ENCODE data around the gene MCC.

DNA sequence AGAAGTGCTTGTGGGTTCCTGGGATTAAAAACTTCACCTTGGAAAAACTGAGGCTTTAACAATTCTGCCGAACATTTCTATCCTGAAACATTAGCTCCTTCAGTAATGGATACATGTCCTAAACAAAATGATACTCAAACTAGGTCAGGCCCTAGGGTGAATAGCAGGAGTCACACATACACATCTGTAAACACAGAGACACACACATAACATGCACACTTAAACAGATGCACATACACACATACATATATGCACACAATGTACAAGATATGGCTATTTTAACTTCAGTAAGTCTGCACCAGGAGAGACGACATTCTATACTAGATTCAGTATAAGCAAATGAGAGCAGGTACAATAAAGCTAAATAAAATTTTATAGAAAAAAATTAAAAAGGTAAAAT, 387.3 kb downstream of the MCC start:
- TF ChIP-seq, protein P1, sequence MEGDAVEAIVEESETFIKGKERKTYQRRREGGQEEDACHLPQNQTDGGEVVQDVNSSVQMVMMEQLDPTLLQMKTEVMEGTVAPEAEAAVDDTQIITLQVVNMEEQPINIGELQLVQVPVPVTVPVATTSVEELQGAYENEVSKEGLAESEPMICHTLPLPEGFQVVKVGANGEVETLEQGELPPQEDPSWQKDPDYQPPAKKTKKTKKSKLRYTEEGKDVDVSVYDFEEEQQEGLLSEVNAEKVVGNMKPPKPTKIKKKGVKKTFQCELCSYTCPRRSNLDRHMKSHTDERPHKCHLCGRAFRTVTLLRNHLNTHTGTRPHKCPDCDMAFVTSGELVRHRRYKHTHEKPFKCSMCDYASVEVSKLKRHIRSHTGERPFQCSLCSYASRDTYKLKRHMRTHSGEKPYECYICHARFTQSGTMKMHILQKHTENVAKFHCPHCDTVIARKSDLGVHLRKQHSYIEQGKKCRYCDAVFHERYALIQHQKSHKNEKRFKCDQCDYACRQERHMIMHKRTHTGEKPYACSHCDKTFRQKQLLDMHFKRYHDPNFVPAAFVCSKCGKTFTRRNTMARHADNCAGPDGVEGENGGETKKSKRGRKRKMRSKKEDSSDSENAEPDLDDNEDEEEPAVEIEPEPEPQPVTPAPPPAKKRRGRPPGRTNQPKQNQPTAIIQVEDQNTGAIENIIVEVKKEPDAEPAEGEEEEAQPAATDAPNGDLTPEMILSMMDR (IDR thresholded peaks at IDR 0.05), result no peak
- TF ChIP-seq POLR2AphosphoS5 (IDR thresholded peaks at IDR 0.05; ENCODE audit: low read depth, low read length) (no peak), SIN3A (IDR thresholded peaks at IDR 0.05; ENCODE audit: borderline replicate concordance, insufficient read depth, low read depth, low read length) (no peak), TCF7L2 (IDR thresholded peaks at IDR 0.05; ENCODE audit: low read depth, low read length) (no peak)
- TF ChIP-seq, protein P2, sequence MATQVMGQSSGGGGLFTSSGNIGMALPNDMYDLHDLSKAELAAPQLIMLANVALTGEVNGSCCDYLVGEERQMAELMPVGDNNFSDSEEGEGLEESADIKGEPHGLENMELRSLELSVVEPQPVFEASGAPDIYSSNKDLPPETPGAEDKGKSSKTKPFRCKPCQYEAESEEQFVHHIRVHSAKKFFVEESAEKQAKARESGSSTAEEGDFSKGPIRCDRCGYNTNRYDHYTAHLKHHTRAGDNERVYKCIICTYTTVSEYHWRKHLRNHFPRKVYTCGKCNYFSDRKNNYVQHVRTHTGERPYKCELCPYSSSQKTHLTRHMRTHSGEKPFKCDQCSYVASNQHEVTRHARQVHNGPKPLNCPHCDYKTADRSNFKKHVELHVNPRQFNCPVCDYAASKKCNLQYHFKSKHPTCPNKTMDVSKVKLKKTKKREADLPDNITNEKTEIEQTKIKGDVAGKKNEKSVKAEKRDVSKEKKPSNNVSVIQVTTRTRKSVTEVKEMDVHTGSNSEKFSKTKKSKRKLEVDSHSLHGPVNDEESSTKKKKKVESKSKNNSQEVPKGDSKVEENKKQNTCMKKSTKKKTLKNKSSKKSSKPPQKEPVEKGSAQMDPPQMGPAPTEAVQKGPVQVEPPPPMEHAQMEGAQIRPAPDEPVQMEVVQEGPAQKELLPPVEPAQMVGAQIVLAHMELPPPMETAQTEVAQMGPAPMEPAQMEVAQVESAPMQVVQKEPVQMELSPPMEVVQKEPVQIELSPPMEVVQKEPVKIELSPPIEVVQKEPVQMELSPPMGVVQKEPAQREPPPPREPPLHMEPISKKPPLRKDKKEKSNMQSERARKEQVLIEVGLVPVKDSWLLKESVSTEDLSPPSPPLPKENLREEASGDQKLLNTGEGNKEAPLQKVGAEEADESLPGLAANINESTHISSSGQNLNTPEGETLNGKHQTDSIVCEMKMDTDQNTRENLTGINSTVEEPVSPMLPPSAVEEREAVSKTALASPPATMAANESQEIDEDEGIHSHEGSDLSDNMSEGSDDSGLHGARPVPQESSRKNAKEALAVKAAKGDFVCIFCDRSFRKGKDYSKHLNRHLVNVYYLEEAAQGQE (IDR thresholded peaks at IDR 0.05; ENCODE audit: insufficient read depth in 1 of 2, low read depth in 2 of 2, low read length in 1 of 2), result no peak

Measured in Panc1 (cell line).